ENCODE measurements around the gene GSTCD.
A peak's percentile ranks its signal among the peaks of the same experiment; 100 is the strongest.

GSTCD gene

GRCh38 chr4:105808030-105808749 is 99.6 kb downstream of the GSTCD start:
- no peak for DNase-seq
- intact Hi-C loops (cut with DNase I; ENCODE audit: low total_unique reads) = no loop called here
- H3K27ac ChIP-seq = peak overlapping the region; percentile 50 to 63

DNA sequence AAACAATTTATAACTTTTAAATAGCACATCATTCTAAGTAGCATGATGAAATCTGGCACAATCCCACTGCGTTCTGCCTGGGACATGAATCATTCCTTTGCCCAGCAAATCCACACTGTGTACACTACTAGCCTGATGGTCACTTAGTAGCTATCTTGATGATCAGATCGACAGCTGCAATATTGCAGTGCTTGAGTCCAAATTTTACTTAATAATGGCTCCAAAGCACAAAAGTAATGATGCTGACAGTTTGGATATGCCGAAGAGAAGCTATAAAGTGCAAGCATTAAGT is 100.1 kb downstream of the GSTCD start:
- TF ChIP-seq, protein P1, sequence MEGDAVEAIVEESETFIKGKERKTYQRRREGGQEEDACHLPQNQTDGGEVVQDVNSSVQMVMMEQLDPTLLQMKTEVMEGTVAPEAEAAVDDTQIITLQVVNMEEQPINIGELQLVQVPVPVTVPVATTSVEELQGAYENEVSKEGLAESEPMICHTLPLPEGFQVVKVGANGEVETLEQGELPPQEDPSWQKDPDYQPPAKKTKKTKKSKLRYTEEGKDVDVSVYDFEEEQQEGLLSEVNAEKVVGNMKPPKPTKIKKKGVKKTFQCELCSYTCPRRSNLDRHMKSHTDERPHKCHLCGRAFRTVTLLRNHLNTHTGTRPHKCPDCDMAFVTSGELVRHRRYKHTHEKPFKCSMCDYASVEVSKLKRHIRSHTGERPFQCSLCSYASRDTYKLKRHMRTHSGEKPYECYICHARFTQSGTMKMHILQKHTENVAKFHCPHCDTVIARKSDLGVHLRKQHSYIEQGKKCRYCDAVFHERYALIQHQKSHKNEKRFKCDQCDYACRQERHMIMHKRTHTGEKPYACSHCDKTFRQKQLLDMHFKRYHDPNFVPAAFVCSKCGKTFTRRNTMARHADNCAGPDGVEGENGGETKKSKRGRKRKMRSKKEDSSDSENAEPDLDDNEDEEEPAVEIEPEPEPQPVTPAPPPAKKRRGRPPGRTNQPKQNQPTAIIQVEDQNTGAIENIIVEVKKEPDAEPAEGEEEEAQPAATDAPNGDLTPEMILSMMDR (IDR thresholded peaks at IDR 0.05) = no peak
- Histone ChIP-seq H3K36me3 (no peaks in the 10 kb centered on the region), H3K27me3 (no peaks in the 10 kb centered on the region), H3K27ac (peak overlapping the region; percentile 50 to 63), H3K4me3 (peak overlapping the region; percentile 38 to 46), H3K4me1 (peaks cover 0 to 24% (median 2%) of the 10 kb centered on the region in 4 donors), H3K9me3 (no peaks in the 10 kb centered on the region)
- intact Hi-C loops (cut with DNase I; ENCODE audit: low total_unique reads) = no loop called here
- peak; percentile 36 to 63 for DNase-seq

More at GRCh38 chr4:105808030-105808749, 99.6 kb downstream of the GSTCD start:
- Histone ChIP-seq H3K27me3 (no peaks in the 10 kb centered on the region), H3K36me3 (no peaks in the 10 kb centered on the region), H3K4me1 (peaks cover 0 to 24% (median 2%) of the 10 kb centered on the region in 4 donors), H3K4me3 (peak overlapping the region; percentile 38 to 46), H3K9me3 (no peaks in the 10 kb centered on the region)
- TF ChIP-seq, protein P1 (IDR thresholded peaks at IDR 0.05) = no peak

GRCh38 chr4:105815701-105816100 is 107.1 kb downstream of the GSTCD start:
- intact Hi-C loops (cut with DNase I; ENCODE audit: low total_unique reads) = no loop called here
- Histone ChIP-seq H3K4me1 (peaks cover 0 to 19% (median 0%) of the 10 kb centered on the region in 4 donors), H3K4me3 (no peak overlapping the region), H3K36me3 (no peaks in the 10 kb centered on the region), H3K9me3 (no peaks in the 10 kb centered on the region), H3K27me3 (no peaks in the 10 kb centered on the region), H3K27ac (no peak overlapping the region)
- TF ChIP-seq, protein P1 (IDR thresholded peaks at IDR 0.05) = no peak
- no peak for DNase-seq

GRCh38 chr4:105822061-105822460 is 113.5 kb downstream of the GSTCD start:
- Histone ChIP-seq H3K4me3 (no peak overlapping the region), H3K27me3 (no peaks in the 10 kb centered on the region), H3K4me1 (peaks cover 0 to 16% (median 0%) of the 10 kb centered on the region in 4 donors), H3K27ac (no peak overlapping the region), H3K36me3 (no peaks in the 10 kb centered on the region), H3K9me3 (no peaks in the 10 kb centered on the region)
- intact Hi-C loops (cut with DNase I; ENCODE audit: low total_unique reads) = no loop called here
- TF ChIP-seq, protein P1 (IDR thresholded peaks at IDR 0.05) = no peak
- no peak for DNase-seq

- TF ChIP-seq, protein P1 (IDR thresholded peaks at IDR 0.05) = no peak
- no peaks in the 10 kb centered on the region for H3K27me3 ChIP-seq
- no peaks in the 10 kb centered on the region for H3K36me3 ChIP-seq
- H3K27ac ChIP-seq = no peak overlapping the region
- intact Hi-C loops (cut with DNase I; ENCODE audit: low total_unique reads) = no loop called here
- no peaks in the 10 kb centered on the region for H3K9me3 ChIP-seq
- H3K4me1 ChIP-seq = no peaks in the 10 kb centered on the region
- DNase-seq = no peak
- no peak overlapping the region for H3K4me3 ChIP-seq
Observed at GRCh38 chr4:105828074-105828473, 119.5 kb downstream of the GSTCD start.

Measured in tibial artery (tissue), 4 donors.